K562 (cell line): ENCODE results near the gene PLEKHS1. TPM values are rescaled to one million over a fixed set of nuclear protein-coding genes. Genes with fewer than 3 reads are reported as not detected.

Experiments used
- EHMT2 ChIP-seq: fragments of 450-650 bp; IDR thresholded peaks from 2 replicates; pipeline ENCODE4 v1.6.1; 2018; ENCODE audit warnings: antibody characterized with exemption
- ETV6 ChIP-seq, 3 experiments: fragments of 150-350 bp in 1 of 3; sonication (generic) in 1 of 3; formaldehyde crosslinking in 1 of 3; IDR thresholded peaks; 2 replicates each; pipeline versions ENCODE4 v1.6.1 to v1.8.0; 2014 to 2022; ENCODE audit warnings: borderline replicate concordance in 2 of 3, low read depth in 2 of 3, antibody characterized with exemption in 1 of 3, low read length in 1 of 3, mild to moderate bottlenecking in 1 of 3, missing genetic modification reagents in 1 of 3
- MAFF ChIP-seq: IDR thresholded peaks from 2 replicates; pipeline ENCODE4 v1.6.1; 2012; ENCODE audit warnings: low read length, improper control_type of control experiment
- MAZ ChIP-seq, 2 experiments: fragments of 450-650 bp in 1 of 2; sonication (generic) in 1 of 2; formaldehyde crosslinking; IDR thresholded peaks in 1 of 2; conservative IDR thresholded peaks in 1 of 2; 2 replicates each; pipeline versions ENCODE4 v1.4.0 to v1.5.0; 2020; ENCODE audit warnings: mild to moderate bottlenecking in 1 of 2, missing genetic modification reagents in 1 of 2
- MYNN ChIP-seq, 2 experiments: sonication (generic); formaldehyde crosslinking in 1 of 2; IDR thresholded peaks; 2 replicates each; pipeline versions ENCODE4 v1.5.0 to v1.6.1; 2016 to 2020; ENCODE audit warnings: antibody characterized with exemption in 1 of 2, missing genetic modification reagents in 1 of 2
- POLR3A ChIP-seq: IDR thresholded peaks from 2 replicates; pipeline ENCODE4 v1.6.1; 2011; ENCODE audit warnings: borderline replicate concordance, mild to moderate bottlenecking, moderate library complexity; ENCODE audit not compliant: insufficient read length, insufficient read depth; ENCODE audit errors: extremely low read depth
- SAFB2 ChIP-seq: fragments of 200-400 bp; formaldehyde crosslinking; IDR thresholded peaks from 2 replicates; pipeline ENCODE4 v1.6.1; 2018; ENCODE audit warnings: borderline replicate concordance, low read length, low read depth, moderate library complexity; ENCODE audit not compliant: severe bottlenecking
- SIRT6 ChIP-seq: IDR thresholded peaks from one replicate; pipeline ENCODE4 v1.6.1; 2012; ENCODE audit warnings: low read depth, mild to moderate bottlenecking, control low read depth, inconsistent platforms, low read length, moderate library complexity
- TCFL5 ChIP-seq: fragments of 250-450 bp; sonication (Bioruptor Pico); conservative IDR thresholded peaks from 2 replicates; pipeline ENCODE4 v1.6.1; 2021; ENCODE audit warnings: mild to moderate bottlenecking, moderate library complexity, matching md5 sums
- TEAD2 ChIP-seq: fragments of 450-650 bp; IDR thresholded peaks from 2 replicates; pipeline ENCODE4 v1.6.1; 2016; ENCODE audit warnings: missing genetic modification characterization, control low read depth, missing compliant biosample characterization
- ZNF224 ChIP-seq: sonication (generic); formaldehyde crosslinking; IDR thresholded peaks from 2 replicates; pipeline ENCODE4 v1.8.0; 2022; ENCODE audit warnings: mild to moderate bottlenecking, missing genetic modification reagents
- ZNF232 ChIP-seq: sonication (generic); formaldehyde crosslinking; IDR thresholded peaks from 2 replicates; pipeline ENCODE4 v1.8.0; 2022; ENCODE audit warnings: mild to moderate bottlenecking, missing genetic modification reagents
- polyA plus RNA-seq, 8 experiments: library from polyadenylated mRNA; depleted of rRNA in 4 of 8; stranded (reverse) in 5 of 8; unstranded in 3 of 8; fragments of >200 nt; fragmentation: Nextera tagmentation in 2 of 8; fragmentation: Illumina TruSeq in 1 of 8; extraction: Ambion mirVana in 2 of 8; extraction: Trizol in 1 of 8; gene quantifications; 2 replicates each; pipeline versions ENCODE4 v1.2.1 to v1.2.3, GENCODE V29; 2011 to 2014; ENCODE audit warnings: inconsistent platforms in 1 of 8, missing spikeins in 1 of 8
- total RNA-seq, 7 experiments: library from RNA; depleted of rRNA in 6 of 7; stranded (reverse); fragments of >200 nt in 6 of 7; fragmentation: Illumina TruSeq in 2 of 7; extraction: Trizol in 2 of 7; gene quantifications; 2 replicates each; pipeline versions ENCODE4 v1.2.1 to v1.2.3, GENCODE V29; 2011 to 2021; ENCODE audit warnings: low replicate concordance in 1 of 7
- TF ChIP-seq, protein P1 (sequence below): sonication (generic); formaldehyde crosslinking; IDR thresholded peaks from 2 replicates; pipeline ENCODE4 v1.8.1; 2022; ENCODE audit warnings: missing genetic modification reagents
- TF ChIP-seq, protein P2 (sequence below), 3 experiments: IDR thresholded peaks in 2 of 3; conservative IDR thresholded peaks in 1 of 3; 2 replicates each; pipeline ENCODE4 v1.5.1; 2011 to 2012; ENCODE audit warnings: low read length in 3 of 3, mild to moderate bottlenecking in 3 of 3, control low read depth in 2 of 3, improper control_type of control experiment in 1 of 3, inconsistent platforms in 1 of 3, low read depth in 1 of 3, mixed read lengths in 1 of 3, moderate library complexity in 1 of 3; ENCODE audit not compliant: insufficient read depth in 2 of 3

The PLEKHS1 gene
- total and polyA plus RNA-seq, 9 of the 15 experiments (the other 6 are each of a cell fraction or from before 2014, with no cell fraction given): not detected

DNA sequence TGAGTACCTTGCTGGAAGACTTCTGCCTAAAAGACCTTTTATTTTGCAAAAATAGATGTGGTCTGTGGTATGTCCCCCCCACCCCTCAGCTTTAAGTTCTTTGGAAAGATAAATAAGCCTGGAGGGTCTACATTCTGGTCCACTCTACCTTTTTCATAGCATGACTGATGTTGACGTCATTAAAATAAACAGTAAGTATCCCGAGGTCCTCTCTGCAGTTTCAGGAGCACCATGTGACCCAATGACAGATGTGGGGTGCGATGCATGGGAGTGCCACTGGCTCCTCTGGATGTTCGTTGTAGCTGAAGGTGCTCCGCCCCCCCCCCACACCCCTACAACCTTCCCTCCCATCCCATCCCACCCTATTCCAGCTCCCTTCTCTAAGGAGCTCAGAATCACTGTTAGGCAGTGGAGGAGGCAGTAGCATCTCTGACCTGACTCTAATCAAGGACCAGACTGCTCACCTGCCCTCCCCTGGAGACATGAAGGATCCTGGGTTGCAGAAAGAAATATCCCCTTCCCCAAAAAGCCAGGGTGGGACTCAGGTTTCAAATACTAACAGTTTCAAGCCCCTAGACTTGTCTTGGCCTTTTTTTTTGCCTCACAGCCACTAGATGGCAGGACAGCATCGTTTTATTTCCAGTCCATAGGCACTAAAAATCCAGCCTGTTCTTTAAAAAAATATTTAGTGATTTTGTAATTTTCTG, 46.7 kb upstream of the PLEKHS1 start (continued):
- no peak for TF ChIP-seq ETV6 (IDR thresholded peaks at IDR 0.05; ENCODE audit: borderline replicate concordance in 1 of 2, low read depth in 2 of 2, low read length in 1 of 2)
- TF ChIP-seq ETV6 (CRISPR knock-in tag; IDR thresholded peaks at IDR 0.05; ENCODE audit: borderline replicate concordance): no peak
- no peak for TF ChIP-seq TCFL5 (CRISPR knock-in tag)
- no peak for TF ChIP-seq ZNF224 (CRISPR knock-in tag)
- no peak for TF ChIP-seq EHMT2
- no peak for TF ChIP-seq ZNF232 (CRISPR knock-in tag)
- no peak for TF ChIP-seq POLR3A
- TF ChIP-seq SAFB2: no peak
- TF ChIP-seq TEAD2 (tag): no peak
- TF ChIP-seq, protein P1, sequence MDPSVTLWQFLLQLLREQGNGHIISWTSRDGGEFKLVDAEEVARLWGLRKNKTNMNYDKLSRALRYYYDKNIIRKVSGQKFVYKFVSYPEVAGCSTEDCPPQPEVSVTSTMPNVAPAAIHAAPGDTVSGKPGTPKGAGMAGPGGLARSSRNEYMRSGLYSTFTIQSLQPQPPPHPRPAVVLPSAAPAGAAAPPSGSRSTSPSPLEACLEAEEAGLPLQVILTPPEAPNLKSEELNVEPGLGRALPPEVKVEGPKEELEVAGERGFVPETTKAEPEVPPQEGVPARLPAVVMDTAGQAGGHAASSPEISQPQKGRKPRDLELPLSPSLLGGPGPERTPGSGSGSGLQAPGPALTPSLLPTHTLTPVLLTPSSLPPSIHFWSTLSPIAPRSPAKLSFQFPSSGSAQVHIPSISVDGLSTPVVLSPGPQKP (CRISPR knock-in tag): no peak
- TF ChIP-seq MYNN (IDR thresholded peaks at IDR 0.05): no peak
- TF ChIP-seq MYNN (CRISPR knock-in tag; IDR thresholded peaks at IDR 0.05): no peak
- no peak for TF ChIP-seq MAFF
- no peak for TF ChIP-seq MAZ (CRISPR knock-in tag; conservative IDR thresholded peaks at IDR 0.05 in 1 of 2, IDR thresholded peaks at IDR 0.05 in 1 of 2)
- no peak for TF ChIP-seq SIRT6
- TF ChIP-seq, protein P2, sequence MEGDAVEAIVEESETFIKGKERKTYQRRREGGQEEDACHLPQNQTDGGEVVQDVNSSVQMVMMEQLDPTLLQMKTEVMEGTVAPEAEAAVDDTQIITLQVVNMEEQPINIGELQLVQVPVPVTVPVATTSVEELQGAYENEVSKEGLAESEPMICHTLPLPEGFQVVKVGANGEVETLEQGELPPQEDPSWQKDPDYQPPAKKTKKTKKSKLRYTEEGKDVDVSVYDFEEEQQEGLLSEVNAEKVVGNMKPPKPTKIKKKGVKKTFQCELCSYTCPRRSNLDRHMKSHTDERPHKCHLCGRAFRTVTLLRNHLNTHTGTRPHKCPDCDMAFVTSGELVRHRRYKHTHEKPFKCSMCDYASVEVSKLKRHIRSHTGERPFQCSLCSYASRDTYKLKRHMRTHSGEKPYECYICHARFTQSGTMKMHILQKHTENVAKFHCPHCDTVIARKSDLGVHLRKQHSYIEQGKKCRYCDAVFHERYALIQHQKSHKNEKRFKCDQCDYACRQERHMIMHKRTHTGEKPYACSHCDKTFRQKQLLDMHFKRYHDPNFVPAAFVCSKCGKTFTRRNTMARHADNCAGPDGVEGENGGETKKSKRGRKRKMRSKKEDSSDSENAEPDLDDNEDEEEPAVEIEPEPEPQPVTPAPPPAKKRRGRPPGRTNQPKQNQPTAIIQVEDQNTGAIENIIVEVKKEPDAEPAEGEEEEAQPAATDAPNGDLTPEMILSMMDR (IDR thresholded peaks at IDR 0.05 in 2 of 3, conservative IDR thresholded peaks at IDR 0.05 in 1 of 3; ENCODE audit: insufficient read depth in 2 of 3, low read depth in 1 of 3, low read length in 3 of 3): peak; percentile 24 to 53 (median 51); a peak in 4 of 6 replicates
